ENCODE results near the gene ABLIM3.

The ABLIM3 gene

DNA sequence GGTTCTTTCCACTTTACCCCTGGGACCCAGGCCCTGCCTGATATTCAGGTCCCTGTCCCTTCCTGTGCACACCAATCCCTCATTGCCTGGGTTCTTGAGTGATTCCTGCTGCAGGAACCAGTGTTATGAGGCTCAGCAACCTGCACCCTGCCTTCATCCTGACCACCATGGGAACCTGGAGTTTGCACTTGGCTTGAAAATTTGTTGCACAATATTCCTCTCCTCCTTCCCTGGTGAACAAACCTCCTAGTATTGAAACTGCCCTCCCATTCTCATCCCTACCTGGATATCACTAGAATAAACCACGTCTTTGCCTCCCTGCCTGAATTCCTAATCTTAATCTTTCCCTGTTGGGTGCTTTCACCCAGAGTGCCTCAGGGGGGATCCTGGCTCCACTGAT, 78.3 kb downstream of the ABLIM3 start:
- DNase-seq (ENCODE audit: low read depth): no peak

- no peak for DNase-seq (ENCODE audit: low read depth)
Observed at GRCh38 chr5:149220750-149221149, 79.5 kb downstream of the ABLIM3 start.

- DNase-seq (ENCODE audit: low read depth): no peak
Observed at GRCh38 chr5:149221326-149221725, 80.0 kb downstream of the ABLIM3 start.

DNA sequence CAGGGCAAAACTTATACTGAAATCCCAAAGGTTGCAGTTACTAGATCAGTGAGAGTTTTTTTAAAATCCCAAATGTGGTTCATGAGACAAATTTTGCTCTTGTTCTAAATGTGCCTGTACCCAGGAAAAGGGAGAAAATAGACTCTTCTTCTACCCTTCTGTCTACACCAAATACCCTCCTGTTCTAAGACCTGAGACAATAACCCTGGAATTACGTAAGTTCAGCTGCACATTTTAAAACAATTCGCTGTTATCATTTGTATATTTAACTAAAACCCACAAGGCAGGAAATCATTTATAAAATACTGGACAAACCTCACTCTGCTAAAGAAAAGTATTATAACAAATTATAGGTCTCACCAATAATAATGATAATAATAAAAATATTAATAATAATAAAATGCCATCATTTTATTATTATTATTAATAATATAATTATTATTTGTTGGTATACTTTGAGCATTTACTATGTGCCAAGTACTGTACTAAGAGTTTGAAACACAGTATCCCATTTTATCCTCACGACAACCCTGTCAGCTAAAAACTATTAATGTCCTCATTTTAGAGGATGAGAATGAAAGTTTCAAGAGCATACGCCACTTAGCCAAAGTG, 80.5 kb downstream of the ABLIM3 start:
- no peak for DNase-seq (ENCODE audit: low read depth)

- DNase-seq (ENCODE audit: low read depth): no peak
Observed at GRCh38 chr5:149223081-149223848, 82.0 kb downstream of the ABLIM3 start.

DNA sequence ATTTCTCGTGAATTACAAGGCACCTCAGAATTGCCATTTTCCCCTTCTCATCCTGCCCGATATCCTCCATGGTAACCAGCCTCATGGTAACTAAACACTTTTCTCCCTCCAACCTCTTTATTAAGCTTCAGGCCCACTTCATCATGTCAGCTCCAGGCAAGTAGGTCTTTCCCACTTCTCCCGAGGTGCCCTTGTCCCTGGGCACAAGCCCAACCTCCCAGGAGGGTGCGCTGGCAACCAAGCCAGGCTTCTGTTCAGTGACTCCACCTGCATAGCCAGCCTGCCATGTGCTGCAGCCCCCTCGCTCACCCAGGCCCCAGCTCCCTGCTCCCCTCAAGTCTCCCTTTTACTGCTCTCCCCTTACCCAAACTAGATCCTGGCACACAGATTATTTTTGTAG, 83.0 kb downstream of the ABLIM3 start:
- no peak for DNase-seq (ENCODE audit: low read depth)

DNA sequence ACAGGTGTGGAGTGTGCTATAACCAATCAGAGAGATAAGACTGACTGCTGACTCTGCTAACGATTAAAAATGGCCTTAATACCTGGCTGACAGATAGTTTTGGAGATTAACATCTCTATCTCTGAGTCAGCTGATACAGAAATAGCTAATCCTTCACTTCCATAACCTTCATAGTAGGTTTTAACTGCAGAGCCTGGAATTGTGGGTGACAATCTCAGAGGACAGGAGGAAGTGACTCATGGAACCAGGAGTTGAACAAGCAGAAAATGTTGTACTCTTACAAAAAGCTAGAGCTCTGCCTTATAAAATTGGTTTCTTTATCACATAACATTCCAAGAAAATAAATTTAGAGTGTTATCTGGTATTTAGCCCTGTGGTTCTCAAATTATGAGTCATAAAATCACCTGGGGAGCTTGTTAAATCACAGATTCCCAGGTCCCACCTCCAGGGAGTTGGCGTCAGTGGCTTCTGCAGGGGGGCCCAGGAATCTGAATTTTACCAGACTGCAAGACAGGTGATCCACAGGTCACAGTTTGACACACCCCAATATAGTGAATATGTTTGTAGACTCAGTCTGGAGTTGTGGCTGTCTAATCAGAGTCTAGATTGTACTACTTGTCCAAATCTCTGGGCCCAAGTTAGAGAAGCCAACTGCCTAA, 86.0 kb downstream of the ABLIM3 start:
- no peak for DNase-seq (ENCODE audit: low read depth)

DNA sequence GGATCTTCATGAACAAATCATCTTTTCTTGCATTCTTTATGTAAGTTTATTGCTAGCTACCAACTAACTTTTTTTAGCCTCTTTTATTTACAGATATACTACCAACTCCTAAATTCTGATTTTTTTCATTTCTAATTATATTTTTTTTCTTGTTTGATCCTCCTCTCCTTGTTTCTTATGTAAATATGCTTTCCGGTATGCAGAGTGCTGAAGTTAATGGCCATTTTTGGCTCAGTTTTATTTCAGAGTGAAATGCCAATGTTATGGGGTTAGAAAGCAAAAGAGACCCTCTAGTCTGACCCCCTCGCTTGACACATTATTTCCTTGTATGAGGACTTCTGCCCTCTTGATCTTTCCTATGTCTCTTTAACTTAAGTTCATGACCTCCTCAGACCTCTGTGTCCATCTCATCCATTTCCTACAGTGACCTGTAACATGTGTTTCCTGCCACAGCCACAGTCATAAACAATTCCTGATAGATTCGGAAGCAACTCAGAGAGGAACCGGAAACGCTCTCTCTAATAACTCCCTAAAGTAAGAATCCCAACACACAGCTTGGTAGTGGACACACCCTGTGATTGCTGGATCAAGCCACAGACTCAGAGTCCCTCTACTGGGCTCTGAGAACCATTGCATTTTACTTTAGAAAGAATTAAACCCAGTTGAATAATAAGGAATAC, 87.5 kb downstream of the ABLIM3 start:
- no peak for DNase-seq (ENCODE audit: low read depth)

DNA sequence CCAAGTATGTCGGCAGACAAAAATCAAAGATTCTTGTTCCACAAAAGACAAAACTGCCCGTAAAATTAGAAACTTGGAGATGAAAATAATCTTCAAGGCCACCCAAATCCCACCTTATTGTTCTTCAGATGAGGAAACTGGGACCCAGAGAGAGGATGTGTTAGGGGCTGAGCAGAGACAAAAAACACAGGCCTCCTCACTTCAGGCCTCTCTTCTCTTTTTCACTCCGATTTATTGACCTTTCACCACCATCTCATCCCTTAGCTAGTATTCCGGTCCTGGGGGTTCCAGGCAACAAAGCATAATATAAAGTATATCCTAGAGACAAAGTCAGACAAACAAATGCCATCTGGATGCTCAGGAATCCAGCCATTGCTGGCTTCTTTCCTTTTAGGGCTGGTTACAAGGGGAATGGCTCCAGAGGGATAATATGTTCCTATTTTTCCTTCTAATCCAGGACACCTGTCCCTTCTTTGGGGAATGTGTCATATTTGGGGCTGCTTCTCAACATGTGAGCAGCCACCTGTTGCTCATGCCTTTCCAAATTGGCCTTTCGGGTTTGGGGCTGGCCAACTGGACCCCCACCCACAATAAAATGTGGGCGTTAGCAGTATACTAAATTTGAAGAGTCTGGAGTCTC, 88.1 kb downstream of the ABLIM3 start:
- no peak for DNase-seq (ENCODE audit: low read depth)

DNA sequence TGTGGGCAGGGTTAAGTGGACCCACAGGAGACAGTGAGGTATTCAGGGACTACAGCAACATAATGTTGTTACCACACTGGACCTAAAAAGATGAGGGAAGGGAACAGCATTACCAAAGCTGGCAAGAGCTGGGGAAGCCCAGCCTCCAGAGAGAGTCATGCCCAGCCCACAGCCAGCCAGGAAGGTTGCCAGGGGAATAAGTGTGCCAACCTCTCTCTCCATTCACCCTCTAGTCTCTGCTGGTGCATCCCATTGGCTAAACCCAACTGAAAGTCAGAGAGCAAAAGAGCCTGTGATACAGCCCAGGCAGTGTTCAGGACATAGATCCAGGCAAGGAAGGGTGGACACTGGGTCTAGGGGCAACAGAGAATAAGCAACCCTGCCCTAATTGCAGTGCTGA, 94.5 kb downstream of the ABLIM3 start:
- no peak for DNase-seq (ENCODE audit: low read depth)

- DNase-seq (ENCODE audit: low read depth): no peak
Observed at GRCh38 chr5:149237662-149238061, 96.4 kb downstream of the ABLIM3 start.

- no peak for DNase-seq (ENCODE audit: low read depth)
Observed at GRCh38 chr5:149238540-149238939, 97.2 kb downstream of the ABLIM3 start.

DNA sequence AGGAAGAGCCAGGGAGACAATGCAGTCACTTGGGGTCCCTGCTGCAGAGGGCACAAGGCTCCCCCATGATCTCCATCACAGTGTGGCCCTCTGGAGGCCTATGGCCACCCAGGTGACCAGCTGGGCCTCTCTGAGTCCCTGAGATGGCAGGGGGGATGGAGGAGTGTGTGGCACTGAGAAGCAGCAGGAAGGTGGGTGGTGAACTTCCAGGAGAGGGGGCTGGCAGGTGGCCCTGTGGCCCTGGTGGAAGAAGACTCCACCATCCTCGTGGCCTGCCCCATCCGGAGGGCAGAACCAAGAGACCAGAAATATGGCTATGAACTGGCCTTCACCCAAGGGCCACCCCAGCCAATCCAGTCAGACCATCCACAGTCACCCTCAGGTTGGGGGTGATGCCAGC, 98.6 kb downstream of the ABLIM3 start:
- DNase-seq (ENCODE audit: low read depth): no peak

GRCh38 chr5:149240354-149240998, 99.2 kb downstream of the ABLIM3 start:
- DNase-seq (ENCODE audit: low read depth): no peak

GRCh38 chr5:149242339-149242738, 101.0 kb downstream of the ABLIM3 start:
- no peak for DNase-seq (ENCODE audit: low read depth)

DNA sequence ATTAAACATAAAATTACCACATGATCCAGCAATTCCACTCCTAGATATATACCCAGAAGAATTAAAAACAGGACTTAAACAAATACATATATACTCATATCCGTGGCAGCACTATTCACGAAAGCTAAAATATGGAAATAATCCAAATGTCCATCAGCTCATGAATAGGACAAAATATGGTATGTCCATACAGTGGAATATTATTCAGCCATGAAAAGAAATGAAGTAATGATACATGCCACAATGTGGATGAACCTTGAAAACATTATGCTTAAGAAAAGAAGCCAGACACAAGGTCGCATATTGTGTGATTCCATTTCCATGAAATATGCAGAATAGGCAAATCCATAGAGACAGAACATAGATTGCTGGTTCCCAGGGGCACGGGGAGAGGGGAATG, 105.6 kb downstream of the ABLIM3 start:
- no peak for DNase-seq (ENCODE audit: low read depth)

- no peak for DNase-seq (ENCODE audit: low read depth)
Observed at GRCh38 chr5:149247726-149248125, 106.4 kb downstream of the ABLIM3 start.

- DNase-seq (ENCODE audit: low read depth): no peak
Observed at GRCh38 chr5:149251546-149251945, 110.3 kb downstream of the ABLIM3 start.

GRCh38 chr5:149254506-149254905, 113.2 kb downstream of the ABLIM3 start:
- DNase-seq (ENCODE audit: low read depth): no peak

GRCh38 chr5:149256451-149256850, 115.2 kb downstream of the ABLIM3 start:
- no peak for DNase-seq (ENCODE audit: low read depth)

GRCh38 chr5:149257131-149257530, 115.8 kb downstream of the ABLIM3 start:
- no peak for DNase-seq (ENCODE audit: low read depth)
